GM23248 (cell line): ENCODE data around the gene NDUFS6. TPM values are rescaled to one million over a fixed set of nuclear protein-coding genes. Genes with fewer than 3 reads are reported as not detected.

Experiments used
- DNase-seq: peaks from one replicate; pipeline ENCODE4 v3.0.0-alpha.2; 2015
- H2AFZ ChIP-seq: fragments of 200-600 bp; sonication (generic); 2 replicates; pipeline ENCODE4 v1.6.1; 2016; ENCODE audit warnings: antibody characterized with exemption
- H3F3A ChIP-seq: fragments of 200-600 bp; sonication (generic); 2 replicates; pipeline ENCODE4 v1.6.1; 2016; ENCODE audit warnings: mild to moderate bottlenecking, antibody characterized with exemption, mixed run types; ENCODE audit not compliant: insufficient read depth
- H3K27ac ChIP-seq: fragments of 200-600 bp; sonication (generic); 2 replicates; pipeline ENCODE4 v1.5.1; 2016; ENCODE audit warnings: mild to moderate bottlenecking
- H3K27me3 ChIP-seq: fragments of 200-600 bp; sonication (generic); replicated peaks from 2 replicates; pipeline ENCODE4 v1.6.1; 2016; ENCODE audit warnings: mild to moderate bottlenecking; ENCODE audit not compliant: insufficient read depth
- H3K36me3 ChIP-seq: fragments of 200-600 bp; sonication (generic); 2 replicates; pipeline ENCODE4 v1.6.1; 2016; ENCODE audit warnings: low read depth, mild to moderate bottlenecking
- H3K4me1 ChIP-seq: fragments of 200-600 bp; sonication (generic); 2 replicates; pipeline ENCODE4 v1.6.1; 2016; ENCODE audit warnings: mild to moderate bottlenecking; ENCODE audit not compliant: insufficient read depth
- H3K4me2 ChIP-seq: fragments of 200-600 bp; sonication (generic); one replicate; pipeline ENCODE4 v1.6.1; 2016; ENCODE audit warnings: mild to moderate bottlenecking; ENCODE audit not compliant: unreplicated experiment
- H3K4me3 ChIP-seq: fragments of 200-600 bp; sonication (generic); 2 replicates; pipeline ENCODE4 v1.5.1; 2016; ENCODE audit warnings: mild to moderate bottlenecking
- H3K79me2 ChIP-seq: fragments of 200-600 bp; sonication (generic); 2 replicates; pipeline ENCODE4 v1.6.1; 2016; ENCODE audit warnings: mild to moderate bottlenecking; ENCODE audit not compliant: insufficient read depth
- H3K9ac ChIP-seq: fragments of 200-600 bp; sonication (generic); 2 replicates; pipeline ENCODE4 v1.6.1; 2016; ENCODE audit warnings: mild to moderate bottlenecking
- H3K9me2 ChIP-seq: fragments of 200-600 bp; sonication (generic); 2 replicates; pipeline ENCODE4 v1.6.1; 2016; ENCODE audit warnings: mixed run types, mild to moderate bottlenecking, moderate library complexity; ENCODE audit not compliant: insufficient read depth
- H3K9me3 ChIP-seq: fragments of 200-600 bp; sonication (generic); one replicate; pipeline ENCODE4 v1.6.1; 2017; ENCODE audit warnings: low read depth
- H4K20me1 ChIP-seq: fragments of 200-600 bp; sonication (generic); 2 replicates; pipeline ENCODE4 v1.6.0; 2016; ENCODE audit not compliant: insufficient read depth
- EZH2 ChIP-seq: fragments of 200-600 bp; sonication (generic); IDR thresholded peaks from 2 replicates; pipeline ENCODE4 v1.6.1; 2018; ENCODE audit warnings: antibody characterized with exemption, mild to moderate bottlenecking; ENCODE audit not compliant: insufficient read depth, poor library complexity, severe bottlenecking
- EZH2phosphoT487 ChIP-seq: fragments of 200-600 bp; sonication (generic); IDR thresholded peaks from 2 replicates; pipeline ENCODE4 v1.6.1; 2018; ENCODE audit warnings: antibody characterized with exemption, moderate library complexity, mild to moderate bottlenecking, low read depth; ENCODE audit not compliant: insufficient read depth
- WGBS, 2 experiments: methylation state at CpG; one replicate each; pipeline ENCODE4 v1.1.6; 2015 to 2017; ENCODE audit warnings: low lambda C conversion rate in 2 of 2, low coverage in 1 of 2; ENCODE audit errors: missing lambda C conversion rate in 2 of 2; 5-methylcytosine and 5-hydroxymethylcytosine counted together
- in situ Hi-C: fragments of 300-500 bp; cut with MboI; formaldehyde crosslinking; loops from 2 replicates; pipeline ENCODE4 v1.15.0; 2020
- polyA plus RNA-seq: library from polyadenylated mRNA; unstranded; fragments of >200 nt; fragmentation: Nextera tagmentation; extraction: Ambion mirVana; gene quantifications from 2 replicates; pipeline ENCODE4 v1.2.1, GENCODE V29; 2016
- total RNA-seq: library from RNA; depleted of rRNA; stranded (reverse); fragments of >200 nt; shearing (Covaris generic); gene quantifications from 2 replicates; pipeline ENCODE4 v1.2.3, GENCODE V29; 2014

NDUFS6 gene
- total and polyA plus RNA-seq, 2 experiments from 2014 or later = 39.6 to 106 TPM

GRCh38 chr5:1763960-1764605, 37.1 kb upstream of the NDUFS6 start:
- Histone ChIP-seq H3K27me3 (peaks cover 17% of the 10 kb centered on the region), H3K4me3 (peak overlapping the region; percentile 58), H4K20me1 (no peaks in the 10 kb centered on the region), H3K27ac (no peak overlapping the region), H3K4me2 (peak overlapping the region; percentile 67), H3K9me2 (no peaks in the 10 kb centered on the region), H3K9me3 (no peaks in the 10 kb centered on the region), H3K9ac (no peak overlapping the region), H2AFZ (peak overlapping the region; percentile 54), H3F3A (no peaks in the 10 kb centered on the region), H3K79me2 (no peaks in the 10 kb centered on the region), H3K4me1 (no peaks in the 10 kb centered on the region), H3K36me3 (no peaks in the 10 kb centered on the region)
- peak; percentile 16 for DNase-seq
- TF ChIP-seq EZH2phosphoT487 (no peak), EZH2 (no peak)
- 45 to 46% methylated on average over 32 of the region's 32 CpGs for WGBS, 2 experiments
- in situ Hi-C loops = loop anchor here (25.0 kb wide), 2 partner anchors 973 to 1848 kb away; no protein-coding TSS in a partner anchor

GRCh38 chr5:1764606-1764960, 36.6 kb upstream of the NDUFS6 start:
- Histone ChIP-seq H3K9me2 (no peaks in the 10 kb centered on the region), H3K79me2 (no peaks in the 10 kb centered on the region), H3K27ac (no peak overlapping the region), H3K9me3 (no peaks in the 10 kb centered on the region), H3K36me3 (no peaks in the 10 kb centered on the region), H3K9ac (no peak overlapping the region), H3K27me3 (peaks cover 17% of the 10 kb centered on the region), H3K4me2 (no peak overlapping the region), H3K4me3 (no peak overlapping the region), H3K4me1 (no peaks in the 10 kb centered on the region), H4K20me1 (no peaks in the 10 kb centered on the region), H2AFZ (no peak overlapping the region), H3F3A (no peaks in the 10 kb centered on the region)
- TF ChIP-seq EZH2 = no peak
- no peak for TF ChIP-seq EZH2phosphoT487
- 44 to 51% methylated on average over 11 of the region's 11 CpGs for whole genome bisulfite sequencing, 2 experiments
- DNase-seq = no peak
- in situ Hi-C loops = loop anchor here (25.0 kb wide), 2 partner anchors 973 to 1848 kb away; no protein-coding TSS in a partner anchor

- no peak overlapping the region for H3K27ac ChIP-seq
- no peaks in the 10 kb centered on the region for H3K9me2 ChIP-seq
- H3K27me3 ChIP-seq = peaks cover 12% of the 10 kb centered on the region; the same call in 1 of the 2 replicates
- in situ Hi-C loops = loop anchor here (25.0 kb wide), 2 partner anchors 972 to 1847 kb away; no protein-coding TSS in a partner anchor
- H2AFZ ChIP-seq = no peak overlapping the region
- no peaks in the 10 kb centered on the region for H3K79me2 ChIP-seq
- no peak overlapping the region for H3K9ac ChIP-seq
- 72 to 77% methylated on average over 14 to 15 of the region's 15 CpGs for WGBS, 2 experiments
- TF ChIP-seq EZH2phosphoT487 (no peak), EZH2 (no peak)
- no peaks in the 10 kb centered on the region for H4K20me1 ChIP-seq
- no peak for DNase-seq
- no peaks in the 10 kb centered on the region for H3K9me3 ChIP-seq
- H3K4me2 ChIP-seq = no peak overlapping the region
- no peaks in the 10 kb centered on the region for H3K36me3 ChIP-seq
- no peaks in the 10 kb centered on the region for H3K4me1 ChIP-seq
- no peaks in the 10 kb centered on the region for H3F3A ChIP-seq
- H3K4me3 ChIP-seq = no peak overlapping the region
These were observed 35.9 kb upstream of the NDUFS6 start for GRCh38 chr5:1765141-1765879.

GRCh38 chr5:1765880-1766235, 35.3 kb upstream of the NDUFS6 start:
- Histone ChIP-seq H3K36me3 (no peaks in the 10 kb centered on the region), H3K27me3 (peaks cover 16% of the 10 kb centered on the region), H3K4me1 (no peaks in the 10 kb centered on the region), H4K20me1 (no peaks in the 10 kb centered on the region), H3K4me3 (no peak overlapping the region), H2AFZ (no peak overlapping the region), H3K4me2 (no peak overlapping the region), H3K9ac (no peak overlapping the region), H3K9me3 (no peaks in the 10 kb centered on the region), H3K79me2 (no peaks in the 10 kb centered on the region), H3K27ac (no peak overlapping the region), H3K9me2 (no peaks in the 10 kb centered on the region), H3F3A (no peaks in the 10 kb centered on the region)
- TF ChIP-seq EZH2phosphoT487 = no peak
- no peak for TF ChIP-seq EZH2
- 71 to 77% methylated on average over 3 of the region's 3 CpGs for WGBS, 2 experiments
- in situ Hi-C loops = loop anchor here (25.0 kb wide), 2 partner anchors 971 to 1846 kb away; no protein-coding TSS in a partner anchor
- no peak for DNase-seq
